Sigmoid colon (tissue), 7 donors: ENCODE data around the gene TBC1D21. TPM values are rescaled to one million over a fixed set of nuclear protein-coding genes. Genes with fewer than 3 reads are reported as not detected.

Experiments
- DNase-seq: peaks from one replicate; pipeline ENCODE4 v3.0.0-alpha.2; 2019
- H3K27ac ChIP-seq, 4 donors: fragments of 200-600 bp; sonication (generic); one replicate each; pipeline ENCODE4 v1.5.1; 2016 to 2019; ENCODE audit warnings: mild to moderate bottlenecking in 1 of 4
- H3K27me3 ChIP-seq, 3 donors: fragments of 200-600 bp; sonication (generic); one replicate each; pipeline ENCODE4 v1.5.1; 2019; ENCODE audit warnings: mild to moderate bottlenecking in 1 of 3
- H3K36me3 ChIP-seq, 4 donors: fragments of 200-600 bp; sonication (generic); one replicate each; pipeline ENCODE4 v1.5.1; 2016 to 2019
- H3K4me1 ChIP-seq, 4 donors: fragments of 200-600 bp; sonication (generic); one replicate each; pipeline ENCODE4 v1.5.1; 2017 to 2019
- H3K4me3 ChIP-seq, 4 donors: fragments of 200-600 bp; sonication (generic); one replicate each; pipeline ENCODE4 v1.5.1; 2017 to 2019; ENCODE audit warnings: mild to moderate bottlenecking in 2 of 4, moderate library complexity in 1 of 4
- H3K9me3 ChIP-seq, 4 donors: fragments of 200-600 bp in 3 of 4; sonication (generic) in 3 of 4; one replicate each; pipeline versions ENCODE4 v1.5.1 to v1.6.1; 2013 to 2019
- EP300 ChIP-seq, 4 donors: sonication (generic); formaldehyde crosslinking; IDR thresholded peaks; one replicate each; pipeline ENCODE4 v1.6.1; 2017; ENCODE audit warnings: antibody characterized with exemption in 4 of 4
- POLR2A ChIP-seq, 2 donors: fragments of 450-650 bp; IDR thresholded peaks; one replicate each; pipeline ENCODE4 v1.6.1; 2016; ENCODE audit warnings: antibody characterized with exemption in 2 of 2, mild to moderate bottlenecking in 2 of 2, moderate library complexity in 2 of 2
- POLR2AphosphoS5 ChIP-seq, 4 donors: sonication (generic); formaldehyde crosslinking; IDR thresholded peaks; one replicate each; pipeline ENCODE4 v1.6.1; 2017; ENCODE audit warnings: antibody characterized with exemption in 4 of 4
- WGBS, 2 donors: extraction: QIAGEN DNeasy Blood & Tissue Kit; methylation state at CpG; one replicate each; pipeline ENCODE4 v1.1.7; 2013; 5-methylcytosine and 5-hydroxymethylcytosine counted together
- intact Hi-C: fragments of 100-400 bp; cut with DNase I; formaldehyde crosslinking; loops from one replicate; pipeline ENCODE4 v1.15.1; 2023
- polyA plus RNA-seq, 3 donors: library from polyadenylated mRNA; stranded (reverse); fragments of 200-250 nt; gene quantifications; one replicate each; pipeline ENCODE4 v1.2.3, GENCODE V29; 2013
- total RNA-seq, 4 donors: library from RNA; depleted of rRNA; stranded (reverse); fragments of >200 nt; gene quantifications; one replicate each; pipeline ENCODE4 v1.1.0, GENCODE V29; 2016
- TF ChIP-seq, protein P1 (sequence below), 4 experiments: fragments of 450-650 bp in 3 of 4; fragments of 200-600 bp in 1 of 4; IDR thresholded peaks; one replicate each; pipeline ENCODE4 v1.5.1; 2016 to 2019; ENCODE audit warnings: antibody characterized with exemption in 4 of 4, mild to moderate bottlenecking in 3 of 4, moderate library complexity in 2 of 4
- donor health status: healthy with polysubstance abuse.
- donor health status: Bipolar disorder and iron deficiency.
- donor health status: healthy.

The TBC1D21 gene
- total and polyA plus RNA-seq, 7 donors, result not detected

DNA sequence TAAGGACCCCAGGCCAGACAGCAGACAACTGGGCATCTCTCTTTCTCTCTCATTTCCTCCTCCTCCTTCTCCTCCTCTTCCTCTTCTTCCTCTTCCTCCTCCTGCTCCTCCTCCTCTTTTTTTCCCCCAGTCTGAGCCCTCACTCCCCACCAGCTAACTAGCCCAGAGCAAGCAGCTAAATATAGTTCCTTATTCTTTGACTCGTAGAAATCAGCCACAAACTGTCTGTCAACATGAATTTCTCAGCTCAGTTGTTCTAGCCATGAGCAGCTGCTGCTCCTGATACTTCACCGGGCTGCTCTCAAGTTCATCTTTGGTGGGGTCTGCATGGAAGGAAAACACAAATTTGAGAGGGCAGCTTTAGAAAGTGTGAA lies 33.7 kb downstream of the TBC1D21 start:
- Histone ChIP-seq H3K4me3 (no peak overlapping the region), H3K27me3 (no peaks in the 10 kb centered on the region), H3K27ac (no peak overlapping the region), H3K4me1 (no peaks in the 10 kb centered on the region), H3K36me3 (no peaks in the 10 kb centered on the region), H3K9me3 (no peaks in the 10 kb centered on the region)
- no peak for DNase-seq
- intact Hi-C loops, result loop anchor here (2.0 to 10.0 kb wide), 3 partner anchors 32 to 202 kb away; partner anchors contain the start of gene INSYN1
- WGBS, 2 donors, result 46 to 71% methylated on average over 2 of the region's 2 CpGs
- TF ChIP-seq POLR2A (IDR thresholded peaks at IDR 0.05) (no peak), EP300 (IDR thresholded peaks at IDR 0.05) (no peak), POLR2AphosphoS5 (IDR thresholded peaks at IDR 0.05) (no peak)
- TF ChIP-seq, protein P1, sequence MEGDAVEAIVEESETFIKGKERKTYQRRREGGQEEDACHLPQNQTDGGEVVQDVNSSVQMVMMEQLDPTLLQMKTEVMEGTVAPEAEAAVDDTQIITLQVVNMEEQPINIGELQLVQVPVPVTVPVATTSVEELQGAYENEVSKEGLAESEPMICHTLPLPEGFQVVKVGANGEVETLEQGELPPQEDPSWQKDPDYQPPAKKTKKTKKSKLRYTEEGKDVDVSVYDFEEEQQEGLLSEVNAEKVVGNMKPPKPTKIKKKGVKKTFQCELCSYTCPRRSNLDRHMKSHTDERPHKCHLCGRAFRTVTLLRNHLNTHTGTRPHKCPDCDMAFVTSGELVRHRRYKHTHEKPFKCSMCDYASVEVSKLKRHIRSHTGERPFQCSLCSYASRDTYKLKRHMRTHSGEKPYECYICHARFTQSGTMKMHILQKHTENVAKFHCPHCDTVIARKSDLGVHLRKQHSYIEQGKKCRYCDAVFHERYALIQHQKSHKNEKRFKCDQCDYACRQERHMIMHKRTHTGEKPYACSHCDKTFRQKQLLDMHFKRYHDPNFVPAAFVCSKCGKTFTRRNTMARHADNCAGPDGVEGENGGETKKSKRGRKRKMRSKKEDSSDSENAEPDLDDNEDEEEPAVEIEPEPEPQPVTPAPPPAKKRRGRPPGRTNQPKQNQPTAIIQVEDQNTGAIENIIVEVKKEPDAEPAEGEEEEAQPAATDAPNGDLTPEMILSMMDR (IDR thresholded peaks at IDR 0.05), result no peak

DNA sequence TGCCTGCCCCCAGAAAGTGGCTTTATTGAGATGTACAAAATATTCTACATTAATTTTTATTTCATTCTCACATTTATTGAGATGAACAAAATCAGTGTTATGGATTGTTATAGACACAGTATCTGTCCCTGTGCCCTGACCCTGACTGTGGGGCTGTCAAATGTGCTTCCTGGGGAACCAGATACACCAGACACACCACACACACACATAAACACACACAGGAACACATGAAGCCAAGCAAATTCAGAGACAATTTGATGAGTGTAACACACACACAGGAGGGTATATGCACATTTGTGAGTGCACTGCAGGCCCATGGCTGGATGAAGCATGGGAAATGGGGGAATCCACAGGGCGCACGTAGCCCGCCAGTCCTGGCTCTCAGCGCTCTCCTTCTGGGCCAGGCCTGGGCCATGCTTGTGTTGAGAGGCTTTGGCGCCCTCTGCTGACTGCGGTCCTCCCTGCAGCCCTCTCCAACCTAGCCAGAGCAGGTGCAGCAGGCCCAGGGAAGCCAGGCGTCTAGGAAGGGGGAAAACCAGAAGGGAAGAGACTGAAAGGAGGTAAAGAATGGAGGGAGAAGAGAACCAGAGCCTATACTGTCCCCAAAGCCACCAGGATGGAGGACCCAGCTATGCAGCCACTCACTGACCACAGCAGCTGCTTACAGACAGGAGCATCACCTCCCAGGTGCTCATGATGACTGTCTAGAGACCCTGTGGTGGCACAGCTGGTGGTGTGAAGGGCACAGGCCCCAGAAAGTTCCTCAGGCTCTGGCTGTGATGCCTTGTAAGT lies 34.9 kb downstream of the TBC1D21 start:
- intact Hi-C loops, result loop anchor here (10.0 kb wide), 2 partner anchors 153 to 203 kb away; partner anchors contain the start of gene INSYN1
- peak; percentile 87 for DNase-seq
- Histone ChIP-seq H3K4me1 (no peaks in the 10 kb centered on the region), H3K36me3 (no peaks in the 10 kb centered on the region), H3K9me3 (no peaks in the 10 kb centered on the region), H3K4me3 (no peak overlapping the region), H3K27ac (no peak overlapping the region), H3K27me3 (no peaks in the 10 kb centered on the region)
- WGBS, 2 donors, result 12 to 17% methylated on average over 7 of the region's 7 CpGs
- TF ChIP-seq POLR2A (IDR thresholded peaks at IDR 0.05), result no peak
- TF ChIP-seq, protein P1 (IDR thresholded peaks at IDR 0.05), result peak; percentile 78 to 92 (median 82)

DNA sequence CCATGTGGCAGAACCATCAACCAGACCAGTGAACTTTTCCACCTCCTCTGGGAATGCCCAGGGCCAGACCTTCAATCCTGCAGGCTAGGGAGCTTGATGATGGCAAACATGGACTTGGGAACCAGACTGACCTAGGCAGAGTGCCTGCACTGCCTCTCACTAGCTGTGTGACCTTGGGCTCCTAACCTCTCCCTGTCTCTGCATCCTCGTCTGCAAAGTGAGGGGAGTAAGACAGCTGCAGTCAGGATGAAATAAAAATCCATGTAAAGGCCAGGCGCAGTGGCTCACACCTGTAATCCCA lies 35.4 kb downstream of the TBC1D21 start:
- Histone ChIP-seq H3K27ac (no peak overlapping the region), H3K4me3 (no peak overlapping the region), H3K4me1 (no peaks in the 10 kb centered on the region), H3K36me3 (no peaks in the 10 kb centered on the region), H3K9me3 (no peaks in the 10 kb centered on the region), H3K27me3 (no peaks in the 10 kb centered on the region)
- intact Hi-C loops, result loop anchor here (10.0 kb wide), 2 partner anchors 154 to 204 kb away; partner anchors contain the start of gene INSYN1
- 90 to 92% methylated on average over 2 of the region's 2 CpGs for WGBS, 2 donors
- DNase-seq, result no peak
- TF ChIP-seq, protein P1 (IDR thresholded peaks at IDR 0.05), result no peak
- TF ChIP-seq EP300 (IDR thresholded peaks at IDR 0.05), result no peak
- TF ChIP-seq POLR2AphosphoS5 (IDR thresholded peaks at IDR 0.05), result no peak
- TF ChIP-seq POLR2A (IDR thresholded peaks at IDR 0.05), result no peak

DNA sequence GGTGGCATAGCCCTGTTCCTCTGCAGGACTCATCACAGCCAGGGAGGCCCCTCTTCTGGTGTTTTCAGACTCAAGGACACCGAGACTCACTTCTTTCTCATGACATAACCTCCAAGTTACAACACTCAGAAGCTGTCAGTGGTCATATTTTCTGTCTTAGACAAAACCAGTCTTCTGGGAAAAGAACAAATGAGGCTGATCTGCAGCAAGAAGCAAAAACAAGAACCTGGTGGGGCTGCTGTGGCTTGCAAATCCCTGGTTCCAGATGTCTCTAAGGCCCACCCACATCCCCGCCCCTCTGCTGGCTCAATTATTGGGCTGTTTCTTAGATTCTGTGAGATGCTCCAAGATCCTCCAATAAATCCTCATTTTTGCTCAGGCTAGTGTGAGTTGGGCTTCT lies 36.3 kb downstream of the TBC1D21 start:
- no peak for DNase-seq
- H3K4me1 ChIP-seq, result no peaks in the 10 kb centered on the region
- no peak overlapping the region for H3K4me3 ChIP-seq
- no peaks in the 10 kb centered on the region for H3K9me3 ChIP-seq
- WGBS, 2 donors, result 82 to 89% methylated on average over 2 of the region's 2 CpGs
- no peaks in the 10 kb centered on the region for H3K27me3 ChIP-seq
- intact Hi-C loops, result loop anchor here (10.0 kb wide), 2 partner anchors 155 to 205 kb away; partner anchors contain the start of gene INSYN1
- TF ChIP-seq EP300 (IDR thresholded peaks at IDR 0.05) (no peak), POLR2AphosphoS5 (IDR thresholded peaks at IDR 0.05) (no peak), POLR2A (IDR thresholded peaks at IDR 0.05) (no peak)
- TF ChIP-seq, protein P1 (IDR thresholded peaks at IDR 0.05), result no peak
- no peaks in the 10 kb centered on the region for H3K36me3 ChIP-seq
- no peak overlapping the region for H3K27ac ChIP-seq
